Activated naive CD4-positive, alpha-beta T cell treated with Interleukin-2 at 50 U/mL for 16 hours (primary cell): ENCODE results near the gene GDF3.
"Not testable (repeated sequence)": the region's sequence is repeated elsewhere in the genome, so short reads cannot be mapped to it uniquely, and the experiment has no call there.

Source experiments
- DNase-seq: peaks from one replicate; pipeline ENCODE4 v3.0.0-alpha.2; 2020

Gene GDF3

DNA sequence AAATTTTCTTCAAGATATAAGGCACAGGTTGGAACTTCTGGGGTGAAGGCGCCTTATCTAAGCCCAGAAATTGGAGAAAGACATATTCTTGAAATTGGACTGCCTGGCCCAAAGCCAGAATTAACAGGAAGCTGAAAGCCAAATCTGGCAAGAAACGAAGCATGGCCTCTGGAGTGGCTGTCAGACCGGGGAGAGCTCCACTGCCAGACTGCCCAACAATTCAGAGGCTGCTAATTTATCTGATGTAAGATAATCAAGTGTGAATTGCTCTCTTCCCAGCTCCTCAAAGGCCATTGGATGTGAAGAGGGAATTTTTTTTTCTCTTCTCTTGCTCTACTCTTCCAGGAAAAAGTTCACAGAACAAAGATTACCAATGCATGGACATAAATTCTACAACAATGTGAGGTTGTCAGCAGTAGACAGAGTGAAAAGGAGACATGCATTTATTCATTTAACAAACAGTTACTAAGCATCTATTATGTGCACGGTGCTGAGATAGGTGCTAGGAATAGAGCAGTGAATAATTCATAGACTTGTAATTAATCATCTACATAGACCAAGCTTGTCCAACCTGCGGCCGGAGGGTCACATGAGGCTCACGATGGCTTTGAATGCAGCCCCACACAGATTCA, at the start of gene GDF3:
GDF3 (minus strand) TSS at position 210 of the 632 bp plus-strand sequence; CDS start at position 163, 47 bp downstream.
- no peak for DNase-seq

DNA sequence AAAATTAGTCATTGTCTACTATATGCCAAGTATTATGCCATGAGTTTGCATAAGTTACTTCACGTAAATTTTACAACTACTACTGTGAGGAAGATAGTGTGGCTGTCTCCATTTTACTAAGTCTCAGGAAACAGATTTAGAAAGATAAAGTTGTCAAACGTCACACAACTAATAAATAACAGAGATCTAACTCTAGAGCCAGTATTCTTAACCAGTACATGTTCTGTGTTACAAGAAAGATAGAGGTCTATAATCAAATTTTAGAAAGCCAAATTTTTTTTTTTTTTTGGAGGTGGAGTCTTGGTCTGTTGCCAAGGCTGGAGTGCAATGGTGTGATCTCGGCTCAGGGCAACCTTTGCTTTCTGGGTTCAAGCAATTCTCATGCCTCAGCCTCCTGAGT, 37.4 kb upstream of the GDF3 start:
- DNase-seq = no peak

DNA sequence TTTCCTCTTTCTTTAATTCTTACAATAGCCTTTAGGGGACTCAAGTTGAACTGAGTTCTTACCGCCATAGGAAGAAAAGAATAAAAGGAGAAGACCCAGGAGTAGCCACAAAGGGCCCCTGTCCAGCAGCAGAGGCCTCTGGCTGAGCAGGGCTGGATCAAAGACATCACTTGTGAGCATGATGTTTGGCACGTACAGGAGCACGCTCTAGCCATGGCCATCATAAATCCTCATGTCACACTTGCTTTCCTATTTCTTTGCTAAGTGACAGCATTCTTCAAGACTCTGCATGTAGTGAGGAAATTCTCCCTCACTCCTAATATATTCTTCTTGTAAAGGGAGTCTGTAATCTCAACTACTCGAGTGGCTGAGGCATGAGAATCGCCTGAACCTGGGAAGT, 35.9 kb upstream of the GDF3 start:
- no peak for DNase-seq

DNA sequence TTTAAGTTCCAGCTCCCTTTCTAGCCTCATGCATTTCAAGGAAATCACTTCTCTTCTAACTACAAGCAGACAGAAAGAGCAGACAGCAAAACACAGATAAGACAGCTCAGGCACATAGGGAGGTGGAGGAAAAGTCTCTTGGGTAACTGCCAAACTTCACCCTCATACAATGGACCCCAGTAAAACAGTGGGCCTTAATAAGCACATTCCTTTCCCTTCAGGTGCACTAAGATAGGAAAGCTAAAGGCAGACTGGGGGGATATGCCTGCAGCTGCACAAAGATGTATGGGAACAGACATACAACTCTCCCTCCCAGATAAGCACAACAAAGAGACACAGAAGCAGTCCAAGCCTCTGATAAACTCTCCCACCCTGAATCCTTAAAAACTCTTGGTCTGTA, 35.4 kb upstream of the GDF3 start:
- not testable (repeated sequence) for DNase-seq

DNA sequence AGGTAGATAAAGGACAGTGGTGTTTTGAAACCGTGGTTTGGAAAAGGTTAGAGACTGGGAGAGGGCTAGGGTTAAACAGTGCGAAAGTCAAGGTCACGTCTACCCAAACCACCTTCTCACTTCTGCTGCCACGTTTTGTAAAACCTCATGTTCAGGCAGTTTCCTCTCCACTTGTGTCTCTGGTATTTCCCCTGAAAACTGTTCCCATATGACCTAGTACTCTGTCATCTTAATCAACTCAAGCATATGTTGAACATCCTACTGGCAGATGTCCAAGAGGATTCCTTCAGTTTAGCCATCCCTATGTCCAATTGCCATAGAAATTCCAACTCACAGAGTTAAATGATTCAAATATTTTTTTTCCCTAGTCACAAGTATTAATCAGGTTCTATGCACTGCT, 34.2 kb upstream of the GDF3 start:
- no peak for DNase-seq

DNA sequence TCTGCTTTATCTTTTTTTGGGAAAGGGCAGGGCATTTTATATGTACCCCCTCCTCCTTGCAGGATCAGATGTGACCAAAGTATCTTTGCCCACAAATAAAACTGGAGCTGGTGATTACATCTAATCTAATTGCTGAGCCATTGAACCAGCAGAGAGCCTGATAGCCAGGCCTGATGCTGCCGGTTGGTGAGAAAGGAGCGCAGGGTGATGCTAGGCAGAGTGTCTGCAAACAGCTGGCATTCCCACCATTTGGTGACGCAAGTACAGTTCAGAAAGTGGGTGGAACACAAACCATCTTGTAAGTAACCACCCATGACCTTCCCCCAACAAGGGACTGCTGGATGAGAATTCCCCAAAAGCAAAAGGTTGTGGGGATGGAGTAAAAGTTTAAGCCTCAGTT, 28.4 kb upstream of the GDF3 start:
- no peak for DNase-seq

DNA sequence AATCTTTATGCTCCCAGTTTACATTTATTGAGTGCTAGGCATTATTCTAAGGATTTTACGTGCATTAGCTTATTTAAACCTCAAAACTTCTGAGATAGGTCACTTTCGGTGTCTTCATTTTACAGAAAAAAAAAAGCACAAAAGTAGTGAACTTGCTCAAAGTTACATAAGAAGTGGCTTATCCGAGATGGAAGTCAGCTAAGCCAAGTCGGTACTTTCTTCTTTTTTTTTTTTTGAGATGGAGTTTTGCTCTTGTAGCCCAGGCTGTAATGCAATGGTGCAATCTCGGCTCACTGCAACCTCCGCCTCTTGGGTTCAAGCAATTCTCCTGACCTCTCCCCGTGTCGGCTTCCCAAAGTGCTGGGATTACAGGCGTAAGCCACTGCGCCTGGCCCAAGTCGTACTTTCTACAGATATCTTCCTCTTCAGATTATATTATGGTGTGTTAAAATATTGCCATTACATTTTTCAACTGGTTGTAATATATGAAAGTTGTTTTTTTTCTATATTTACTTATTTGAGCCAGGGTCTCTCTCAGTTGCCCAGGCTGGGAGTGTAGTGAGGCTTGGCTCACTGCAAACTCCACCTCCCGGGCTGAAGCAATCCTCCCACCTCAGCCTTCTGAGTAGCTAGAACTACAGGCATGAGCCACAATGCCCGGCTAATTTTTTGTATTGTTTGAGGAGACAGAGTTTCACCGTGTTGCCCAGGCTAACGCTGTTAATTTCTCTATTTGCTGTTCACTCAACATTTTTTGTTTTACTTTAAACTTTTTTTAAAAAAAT, 24.6 kb upstream of the GDF3 start:
- no peak for DNase-seq

DNA sequence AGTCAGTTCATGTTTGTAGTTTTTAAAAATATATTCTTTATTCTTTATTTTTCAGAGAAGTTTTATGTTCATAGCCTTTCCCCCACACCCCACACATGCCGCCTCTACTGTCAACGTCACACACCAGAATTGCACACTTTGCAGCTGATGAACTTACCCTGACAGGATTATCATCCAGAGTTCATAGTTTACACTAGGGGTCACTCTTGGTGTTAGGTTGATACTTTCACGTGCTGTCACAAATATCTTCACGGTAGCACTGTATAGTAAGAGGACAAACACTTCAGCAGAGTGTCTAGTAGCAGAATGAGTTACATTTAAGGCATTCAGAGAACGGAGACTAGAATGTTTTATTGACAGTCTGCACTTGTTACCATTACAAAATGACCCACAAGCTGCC, 20.8 kb upstream of the GDF3 start:
- DNase-seq = no peak

DNA sequence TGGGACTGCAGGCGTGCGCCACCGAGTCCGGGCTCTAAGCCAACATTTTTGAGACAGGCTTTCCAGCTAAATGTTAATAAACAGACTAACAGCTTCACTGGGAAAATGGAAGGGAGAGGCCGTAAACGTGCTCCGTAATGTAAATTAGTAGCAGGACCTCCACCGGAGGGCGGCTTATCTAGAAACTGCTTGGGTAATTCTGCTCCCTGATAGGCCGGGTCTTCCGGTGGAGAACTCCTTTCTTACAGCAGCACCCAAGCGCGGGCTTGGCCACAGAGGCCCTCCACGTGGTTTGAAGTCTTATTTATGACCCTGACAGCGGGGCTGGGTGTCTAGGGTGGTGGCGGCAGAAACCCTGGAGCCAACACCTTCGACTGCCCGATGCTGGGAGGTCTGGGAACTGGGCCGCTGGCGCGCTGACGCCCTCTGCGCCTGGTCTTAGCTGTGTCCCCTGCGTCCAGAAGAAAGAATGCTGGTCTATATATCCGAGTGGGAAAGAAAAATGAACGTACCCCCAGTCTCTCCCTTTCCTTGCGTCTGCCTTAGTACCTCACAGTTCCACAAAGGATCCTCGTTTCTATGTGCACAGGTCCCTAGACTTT, 17.4 kb upstream of the GDF3 start:
- no peak for DNase-seq

DNA sequence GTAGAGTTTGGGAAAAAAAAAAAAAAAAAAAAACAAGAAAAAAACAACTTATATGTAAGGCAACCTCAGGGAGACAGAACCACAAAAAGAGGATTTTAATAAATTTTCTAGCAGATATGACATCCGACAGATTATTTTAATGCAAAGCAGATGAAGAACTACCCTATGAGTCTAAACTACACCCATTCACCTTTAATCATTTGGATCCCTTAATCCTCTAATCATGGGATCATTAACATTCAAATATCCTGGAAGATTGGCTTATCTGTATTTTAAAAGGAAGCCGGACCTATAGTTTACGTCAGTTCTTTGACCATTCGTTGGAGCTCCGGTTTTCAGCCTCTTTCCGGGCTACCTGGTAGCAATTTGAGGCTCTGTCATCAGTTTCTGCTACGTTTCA, 15.6 kb upstream of the GDF3 start, which contains the start of gene DPPA3:
DPPA3 (plus strand) TSS at position 301 of the 400 bp plus-strand sequence. CDS start 138 bp downstream, outside the sequence.
- no peak for DNase-seq

DNA sequence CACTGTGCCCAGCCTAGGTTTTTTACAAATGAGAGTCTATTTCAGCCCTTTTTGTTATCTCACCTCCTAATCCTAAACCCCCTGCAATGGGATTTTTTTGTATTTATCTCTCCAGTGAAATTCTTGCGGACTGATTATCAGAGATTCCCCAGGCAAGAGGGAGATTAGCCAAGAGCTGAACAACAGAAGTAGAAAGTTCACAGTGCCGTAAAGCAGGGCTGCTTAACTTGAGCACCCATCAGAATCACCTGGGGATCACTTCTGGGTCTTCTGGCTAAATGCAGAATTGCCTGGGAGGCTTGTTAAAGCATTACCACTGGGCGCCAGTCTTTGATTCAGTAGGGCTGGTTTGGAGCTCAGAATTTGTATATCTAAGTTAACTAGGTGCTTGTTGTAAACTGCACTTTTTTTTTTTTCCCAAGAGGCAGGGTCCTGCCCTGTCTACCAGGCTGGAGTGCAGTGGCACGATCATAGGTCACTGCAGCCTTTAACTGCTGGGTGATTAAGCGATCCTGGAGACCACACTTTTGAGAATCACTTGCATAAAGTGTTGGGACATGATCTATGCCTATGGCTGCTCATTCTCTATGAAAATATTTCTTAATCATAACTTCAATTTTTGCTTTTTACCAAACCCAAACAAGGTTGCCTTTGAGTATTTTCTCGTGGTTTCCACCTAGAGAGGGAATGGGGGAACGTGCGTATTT, 14.5 kb upstream of the GDF3 start:
- no peak for DNase-seq

DNA sequence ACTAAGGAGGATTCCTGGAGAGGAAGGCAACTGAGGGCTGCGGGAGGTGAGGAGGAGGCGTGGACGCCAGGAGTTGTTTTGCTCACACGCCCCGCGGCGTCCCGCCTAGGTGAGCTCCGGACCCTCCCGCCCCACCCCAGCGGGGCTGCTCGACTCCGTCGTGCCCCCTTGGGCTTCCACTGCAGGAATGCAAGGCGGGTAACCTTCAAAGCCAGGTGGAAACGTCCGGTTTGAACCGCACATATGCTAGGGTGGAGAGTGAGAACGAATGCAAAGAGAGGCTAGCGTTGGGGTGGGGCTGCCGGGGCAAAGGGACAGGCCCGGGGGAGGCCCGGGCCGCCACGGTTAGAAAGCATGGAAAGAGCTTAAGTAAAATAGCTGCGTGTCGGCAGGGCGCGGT, 10.3 kb upstream of the GDF3 start:
- no peak for DNase-seq

DNA sequence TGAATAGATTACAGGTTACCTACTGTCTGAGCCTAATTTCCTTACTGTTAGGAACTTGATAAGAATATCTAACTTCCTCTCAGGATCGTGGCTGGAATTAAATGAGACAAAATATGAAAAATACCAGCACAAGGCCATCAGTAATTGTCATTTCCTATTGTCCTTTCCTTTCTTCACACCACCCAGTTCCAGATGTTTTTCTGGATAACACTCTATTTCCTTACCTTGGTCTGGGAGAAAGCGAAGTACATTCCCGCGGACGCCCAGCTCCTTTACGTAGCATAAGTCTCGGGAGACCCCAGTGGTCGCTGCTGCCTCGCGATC, 376 bp downstream of the GDF3 start:
- no peak for DNase-seq

DNA sequence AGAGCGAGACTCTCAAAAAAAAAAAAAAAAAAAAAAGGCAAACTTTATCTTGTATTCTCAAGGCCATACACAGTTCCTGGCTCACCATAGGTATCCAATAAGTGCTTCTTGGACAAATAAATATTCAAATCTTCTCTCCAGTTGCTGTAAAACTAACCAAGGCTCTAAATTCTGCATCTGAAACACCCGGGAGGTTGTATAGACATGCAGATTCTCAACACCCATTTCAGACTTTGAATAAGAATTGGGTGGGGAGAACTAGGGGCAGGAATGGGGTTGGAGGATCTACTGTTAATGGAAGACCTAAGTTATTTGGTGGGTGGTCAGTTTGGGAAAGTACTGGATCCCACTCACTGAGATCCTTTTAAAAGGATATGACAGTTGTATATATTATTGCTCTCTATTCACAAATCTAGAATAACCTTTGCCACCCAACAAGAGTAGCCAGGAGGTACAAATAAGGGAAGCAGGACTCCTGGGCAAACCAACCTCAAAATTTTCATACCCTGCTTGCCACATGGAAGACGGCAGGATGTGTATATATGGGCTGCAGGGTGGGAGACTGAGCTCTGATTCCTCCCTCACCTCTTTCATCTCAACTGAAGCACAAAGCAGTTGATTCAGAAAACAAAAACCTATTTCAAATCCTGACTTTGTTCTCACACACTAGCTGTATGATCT, 879 bp downstream of the GDF3 start:
- no peak for DNase-seq

DNA sequence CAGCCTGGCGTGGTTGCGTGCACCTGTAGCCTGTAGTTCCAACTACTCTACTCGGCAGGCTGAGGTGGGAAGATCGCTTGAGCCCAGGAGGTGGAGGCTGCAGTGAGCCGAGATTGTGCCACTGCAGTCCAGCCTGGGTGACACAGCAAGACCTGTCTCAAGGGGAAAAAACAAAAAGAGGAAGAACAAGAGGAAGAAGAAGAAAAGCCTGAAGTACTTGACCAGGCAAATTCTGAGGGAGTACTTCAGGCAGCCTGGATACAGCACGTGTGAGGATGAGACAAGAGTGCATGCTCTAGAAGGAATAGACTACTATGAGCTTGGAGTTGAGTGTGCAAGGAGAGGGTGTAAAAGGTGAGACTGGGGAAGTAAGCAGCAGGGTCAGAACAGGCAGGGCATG, 1.8 kb downstream of the GDF3 start:
- DNase-seq = no peak

DNA sequence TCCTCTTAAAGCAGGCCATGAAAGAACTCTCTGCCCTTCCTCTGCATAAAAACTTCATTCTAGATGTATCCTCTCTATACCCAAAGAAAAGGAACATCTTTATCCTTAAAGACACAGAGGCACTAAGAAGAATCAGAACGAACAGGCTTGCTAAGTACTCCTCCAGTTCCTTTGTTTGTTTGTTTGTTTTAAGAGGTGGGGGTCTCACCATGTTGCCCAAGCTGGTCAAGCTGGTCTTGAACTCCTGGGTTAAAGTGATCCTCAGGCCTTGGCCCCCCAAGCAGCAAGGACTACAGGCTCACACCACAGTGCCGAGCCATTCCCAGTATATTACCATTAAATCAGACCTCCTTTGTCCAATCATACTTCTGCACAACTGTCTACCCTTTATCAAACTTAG, 14.0 kb downstream of the GDF3 start:
- no peak for DNase-seq

DNA sequence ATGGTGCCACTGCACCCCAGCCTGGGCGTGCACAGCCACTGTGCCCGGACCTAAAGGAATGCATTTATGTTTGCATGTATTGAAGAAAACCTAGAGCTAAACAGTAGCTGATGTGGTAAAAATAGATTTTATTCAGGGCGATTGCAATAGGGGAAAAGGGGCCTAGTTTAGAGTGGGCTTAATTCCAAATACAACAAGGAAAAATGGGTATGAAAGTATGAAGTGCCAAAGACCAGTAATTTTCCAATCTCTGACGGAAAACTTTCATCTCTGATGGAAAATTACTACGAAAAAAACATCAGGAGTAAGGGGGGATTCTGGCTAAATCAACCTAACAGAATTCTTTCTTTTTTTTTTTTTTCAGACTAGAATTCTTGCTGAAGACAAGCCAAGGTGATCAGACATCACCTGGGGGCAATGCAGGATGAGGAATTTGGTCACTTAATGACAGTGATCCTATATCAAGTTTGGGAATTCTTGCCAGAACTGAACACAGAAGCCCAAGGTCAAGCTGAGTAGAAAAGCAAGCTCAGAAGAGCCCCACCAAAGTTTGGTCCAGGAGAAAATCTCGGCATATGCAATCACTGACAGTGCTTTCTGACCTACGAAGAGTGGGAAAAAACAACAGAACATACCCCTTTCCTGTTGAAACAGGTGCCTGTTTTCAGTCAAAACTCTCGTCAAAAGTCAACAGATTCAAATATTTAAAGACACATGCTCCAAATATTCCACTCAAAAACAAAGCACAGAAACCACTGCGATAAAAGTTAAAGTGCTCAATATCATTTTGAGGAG, 16.1 kb downstream of the GDF3 start:
- DNase-seq = no peak

DNA sequence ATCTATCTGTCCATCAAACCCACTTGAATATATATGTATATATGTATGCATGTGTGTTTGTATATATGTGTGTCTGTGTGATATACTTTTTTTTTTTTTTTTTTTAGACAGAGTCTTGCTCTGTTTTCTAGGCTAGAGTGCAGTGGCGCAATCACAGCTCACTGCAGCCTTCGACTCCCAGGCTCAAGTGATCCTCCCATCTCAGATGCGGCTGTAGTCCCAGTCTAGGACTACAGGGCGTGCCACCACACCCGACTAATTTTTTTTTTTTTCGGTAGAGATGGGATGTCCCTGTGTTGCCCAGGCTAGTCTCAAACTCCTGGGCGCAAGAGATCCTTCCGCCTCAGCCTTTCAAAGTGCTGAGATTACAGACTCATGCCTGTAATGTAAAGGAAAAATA, 16.8 kb downstream of the GDF3 start:
- no peak for DNase-seq

DNA sequence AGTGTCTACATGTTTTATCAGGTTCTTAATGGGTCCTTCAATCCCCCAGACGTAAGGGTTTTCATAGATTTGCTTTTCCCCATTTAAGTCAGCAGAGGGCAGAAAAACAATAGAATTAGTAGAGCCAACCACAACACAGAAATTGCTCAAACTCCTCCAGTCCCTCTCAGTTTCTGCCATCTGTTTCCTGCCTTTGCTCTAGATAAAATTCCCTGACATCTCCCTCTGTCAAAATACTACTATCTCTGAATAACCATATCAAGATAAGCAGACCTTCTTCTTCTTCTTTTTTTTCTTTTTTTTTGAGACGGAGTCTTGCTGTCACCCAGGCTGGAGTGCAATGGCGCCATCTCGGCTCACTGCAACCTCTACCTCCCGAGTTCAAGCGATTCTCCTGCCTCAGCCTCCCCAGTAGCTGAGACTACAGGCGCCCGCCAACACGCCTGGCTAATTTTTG, 18.1 kb downstream of the GDF3 start:
- DNase-seq = not testable (repeated sequence)

DNA sequence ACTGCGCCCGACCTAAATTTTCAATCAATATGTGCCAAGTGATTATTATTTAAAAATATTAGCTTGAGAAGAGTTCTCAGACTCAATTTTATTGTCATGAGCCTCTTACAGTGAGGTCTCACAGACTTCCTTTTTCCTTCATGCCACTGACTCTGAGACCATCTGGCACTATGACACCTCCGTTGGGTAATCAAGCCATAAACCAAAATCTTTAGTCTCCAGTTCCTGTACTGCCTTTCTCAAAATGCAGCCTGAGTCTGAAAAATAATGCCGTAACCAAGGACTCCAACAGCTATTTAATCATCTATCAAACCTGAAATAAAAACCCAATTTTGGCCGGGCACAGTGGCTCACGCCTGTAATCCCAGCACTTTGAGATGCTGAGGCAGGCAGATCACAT, 20.1 kb downstream of the GDF3 start:
- DNase-seq = not testable (repeated sequence)

DNA sequence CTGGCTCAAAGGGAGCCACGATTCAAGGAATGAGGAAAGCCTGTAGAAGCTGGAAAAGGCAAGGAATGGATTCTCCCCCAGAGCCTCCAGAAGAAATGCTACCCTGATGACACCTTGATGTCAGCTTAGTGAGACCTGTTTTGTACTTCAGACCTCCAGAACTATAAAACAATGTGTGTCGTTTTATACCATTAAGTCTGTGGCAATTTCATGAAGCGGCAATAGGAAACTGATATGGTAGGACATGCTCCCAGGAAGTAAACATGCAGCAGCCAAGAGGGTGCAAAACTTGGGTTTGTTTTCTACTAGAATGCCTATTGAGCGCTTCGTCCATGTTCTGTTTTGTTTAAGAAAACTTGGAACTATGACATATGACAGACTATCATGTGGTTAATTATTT, 27.4 kb downstream of the GDF3 start:
- no peak for DNase-seq

DNA sequence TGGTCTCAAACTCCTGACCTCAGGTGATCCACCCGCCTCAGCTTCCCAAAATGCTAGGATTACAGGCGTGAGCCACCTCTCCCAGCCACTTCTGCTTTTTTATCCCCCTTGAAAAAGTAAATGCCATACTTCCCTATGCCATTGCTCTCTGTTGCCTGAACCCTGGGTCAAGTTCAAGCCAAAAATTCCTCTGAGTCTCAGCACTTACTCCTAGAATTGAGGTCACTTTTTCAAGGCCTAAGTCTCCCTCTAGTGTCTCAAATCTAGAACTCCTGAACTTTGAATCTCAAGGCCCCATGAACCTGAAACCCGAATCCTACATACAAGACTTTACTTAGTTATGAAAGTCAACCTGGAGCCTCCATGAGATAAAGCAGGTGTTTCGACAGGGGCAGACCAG, 28.4 kb downstream of the GDF3 start:
- no peak for DNase-seq
